ENCODE data around the gene CIAO3. TPM values are rescaled to one million over a fixed set of nuclear protein-coding genes. Genes with fewer than 3 reads are reported as not detected.

The CIAO3 gene
- total RNA-seq, 2 donors from 2014 or later: 25.4 to 26.4 TPM

GRCh38 chr16:766820-767640 is 26.2 kb upstream of the CIAO3 start:
- intact Hi-C loops (cut with DNase I): no loop called here
- no peaks in the 10 kb centered on the region for H3K36me3 ChIP-seq (replicated peaks in 1 of 2; ENCODE audit: insufficient read depth in 1 of 2, low read depth in 2 of 2)
- ATAC-seq (no peak), DNase-seq (no peak)
- H3K4me3 ChIP-seq: no peak overlapping the region
- H3K4me1 ChIP-seq: no peaks in the 10 kb centered on the region
- no peaks in the 10 kb centered on the region for H3K27me3 ChIP-seq
- H3K27ac ChIP-seq: no peak overlapping the region
- WGBS, 2 donors: 70 to 71% methylated on average over 6 to 34 of the region's 48 CpGs
- H3K9me3 ChIP-seq: no peaks in the 10 kb centered on the region
- TF ChIP-seq POLR2A (IDR thresholded peaks at IDR 0.05): no peak
- no peak for TF ChIP-seq CTCF (IDR thresholded peaks at IDR 0.05)

- no peaks in the 10 kb centered on the region for H3K27me3 ChIP-seq
- TF ChIP-seq POLR2A (IDR thresholded peaks at IDR 0.05): no peak
- no peak for TF ChIP-seq CTCF (IDR thresholded peaks at IDR 0.05)
- H3K27ac ChIP-seq: no peak overlapping the region
- no peak overlapping the region for H3K4me3 ChIP-seq
- WGBS, 2 donors: 62 to 74% methylated on average over 26 to 29 of the region's 29 CpGs
- intact Hi-C loops (cut with DNase I): no loop called here
- no peaks in the 10 kb centered on the region for H3K36me3 ChIP-seq (replicated peaks in 1 of 2; ENCODE audit: insufficient read depth in 1 of 2, low read depth in 2 of 2)
- DNase-seq: no peak
- no peaks in the 10 kb centered on the region for H3K9me3 ChIP-seq
- H3K4me1 ChIP-seq: no peaks in the 10 kb centered on the region
- no peak for ATAC-seq
These were observed 25.4 kb upstream of the CIAO3 start for GRCh38 chr16:766008-766819.

- TF ChIP-seq CTCF (IDR thresholded peaks at IDR 0.05) (no peak), POLR2A (IDR thresholded peaks at IDR 0.05) (no peak)
- Histone ChIP-seq H3K27ac (no peak overlapping the region), H3K27me3 (no peaks in the 10 kb centered on the region), H3K4me3 (no peak overlapping the region), H3K4me1 (no peaks in the 10 kb centered on the region), H3K36me3 (replicated peaks in 1 of 2; ENCODE audit: insufficient read depth in 1 of 2, low read depth in 2 of 2) (no peaks in the 10 kb centered on the region), H3K9me3 (no peaks in the 10 kb centered on the region)
- 77 to 80% methylated on average over 10 to 28 of the region's 29 CpGs for WGBS, 2 donors
- no peak for ATAC-seq
- no peak for DNase-seq
- intact Hi-C loops (cut with DNase I): no loop called here
These were observed 24.7 kb upstream of the CIAO3 start for GRCh38 chr16:765488-765865.

- Histone ChIP-seq H3K27ac (no peak overlapping the region), H3K4me3 (no peak overlapping the region), H3K9me3 (no peaks in the 10 kb centered on the region), H3K36me3 (replicated peaks in 1 of 2; ENCODE audit: insufficient read depth in 1 of 2, low read depth in 2 of 2) (no peaks in the 10 kb centered on the region), H3K4me1 (no peaks in the 10 kb centered on the region), H3K27me3 (no peaks in the 10 kb centered on the region)
- ATAC-seq (no peak), DNase-seq (no peak)
- intact Hi-C loops (cut with DNase I): no loop called here
- 74 to 77% methylated on average over 12 to 36 of the region's 38 CpGs for WGBS, 2 donors
- no peak for TF ChIP-seq POLR2A (IDR thresholded peaks at IDR 0.05)
- no peak for TF ChIP-seq CTCF (IDR thresholded peaks at IDR 0.05)
These were observed 24.2 kb upstream of the CIAO3 start for GRCh38 chr16:764848-765487.
